PC-3 (cell line): ENCODE data around the gene ALG8. TPM values are rescaled to one million over a fixed set of nuclear protein-coding genes. Genes with fewer than 3 reads are reported as not detected.

Source experiments
- ATAC-seq: fragments of 200-7000 bp; cut with Tn5 transposase; 2 replicates; pipeline ENCODE4 v1.9.1; 2020; ENCODE audit warnings: mild to moderate bottlenecking, moderate library complexity
- BruUV-seq: library from RNA; stranded (reverse); fragments of 400-500 nt; replicated peaks from 2 replicates; lab custom pipeline; 2021; lab: Mats Ljungman, UMichigan
- CTCF ChIA-PET: fragments of 300-600 bp; sonication (Branson Sonifier 250); formaldehyde crosslinking; loops from one replicate; lab custom pipeline; 2022; ENCODE audit warnings: antibody characterized with exemption; lab: Charles Lee
- POLR2A ChIA-PET: fragments of 300-600 bp; sonication (Branson Sonifier 250); formaldehyde crosslinking; loops from one replicate; lab custom pipeline; 2022; ENCODE audit warnings: antibody characterized with exemption; ENCODE audit not compliant: unreplicated experiment; lab: Charles Lee
- DNase-seq: peaks from one replicate; pipeline ENCODE4 v3.0.0-alpha.2; 2015
- H2AFZ ChIP-seq: fragments of 300-600 bp; sonication (generic); 2 replicates; pipeline ENCODE4 v1.6.0; 2016; ENCODE audit warnings: antibody characterized with exemption, low read length
- H3F3A ChIP-seq: fragments of 300-600 bp; sonication (generic); one replicate; pipeline ENCODE4 v1.6.0; 2017; ENCODE audit warnings: antibody characterized with exemption, low read length, control low read depth, mild to moderate bottlenecking; ENCODE audit not compliant: unreplicated experiment
- H3K27ac ChIP-seq: fragments of 300-600 bp; sonication (generic); 2 replicates; pipeline ENCODE4 v1.5.1; 2016; ENCODE audit warnings: mild to moderate bottlenecking, low read length
- H3K27me3 ChIP-seq: fragments of 300-600 bp; sonication (generic); 2 replicates; pipeline ENCODE4 v1.6.1; 2016; ENCODE audit warnings: low read length, mixed read lengths
- H3K36me3 ChIP-seq: fragments of 300-600 bp; sonication (generic); 2 replicates; pipeline ENCODE4 v1.6.1; 2016; ENCODE audit warnings: low read depth, mixed run types, low read length, mixed read lengths
- H3K4me1 ChIP-seq: fragments of 300-600 bp; sonication (generic); 2 replicates; pipeline ENCODE4 v1.5.1; 2016; ENCODE audit warnings: low read length; ENCODE audit not compliant: insufficient read depth
- H3K4me2 ChIP-seq: fragments of 300-600 bp; sonication (generic); 2 replicates; pipeline ENCODE4 v1.6.0; 2016; ENCODE audit warnings: low read length
- H3K4me3 ChIP-seq: fragments of 300-600 bp; sonication (generic); 2 replicates; pipeline ENCODE4 v1.5.1; 2016; ENCODE audit warnings: mild to moderate bottlenecking, low read length, mixed read lengths
- H3K79me2 ChIP-seq: fragments of 300-600 bp; sonication (generic); 2 replicates; pipeline ENCODE4 v1.6.1; 2017; ENCODE audit warnings: low read length, mixed read lengths
- H3K9ac ChIP-seq: fragments of 300-600 bp; sonication (generic); 2 replicates; pipeline ENCODE4 v1.6.0; 2016; ENCODE audit warnings: mild to moderate bottlenecking, low read length
- H3K9me2 ChIP-seq: fragments of 300-600 bp; sonication (generic); replicated peaks from 2 replicates; pipeline ENCODE4 v1.6.1; 2016; ENCODE audit warnings: mixed run types, low read length, mixed read lengths
- H3K9me3 ChIP-seq: fragments of 300-600 bp; sonication (generic); 2 replicates; pipeline ENCODE4 v1.6.1; 2016; ENCODE audit warnings: low read length, mixed read lengths
- H4K20me1 ChIP-seq: fragments of 300-600 bp; sonication (generic); 2 replicates; pipeline ENCODE4 v1.6.1; 2016; ENCODE audit warnings: low read length, mixed read lengths
- CTCF ChIP-seq: fragments of 300-600 bp; sonication (generic); conservative IDR thresholded peaks from 2 replicates; pipeline ENCODE4 v1.5.1; 2017; ENCODE audit warnings: antibody characterized with exemption, low read depth, mild to moderate bottlenecking, low read length
- EZH2 ChIP-seq: fragments of 300-600 bp; sonication (generic); IDR thresholded peaks from one replicate; pipeline ENCODE4 v1.6.1; 2017; ENCODE audit warnings: antibody characterized with exemption, mild to moderate bottlenecking, low read length; ENCODE audit not compliant: unreplicated experiment
- EZH2phosphoT487 ChIP-seq: fragments of 300-600 bp; sonication (generic); IDR thresholded peaks from 2 replicates; pipeline ENCODE4 v1.6.1; 2018; ENCODE audit warnings: mild to moderate bottlenecking, antibody characterized with exemption, low read length, borderline replicate concordance
- intact Hi-C: fragments of 100-400 bp; cut with micrococcal nuclease; formaldehyde crosslinking; loops from 2 replicates; pipeline ENCODE4 v1.9.0; 2023
- total RNA-seq: library from RNA; depleted of rRNA; stranded (reverse); fragments of >200 nt; gene quantifications from 2 replicates; pipeline ENCODE4 v1.2.3, GENCODE V29; 2014

Gene ALG8
- total RNA-seq, 1 experiment from 2014 or later = 73.6 TPM

- Histone ChIP-seq H3K27me3 (no peaks in the 10 kb centered on the region), H3F3A (no peaks in the 10 kb centered on the region), H3K4me1 (no peaks in the 10 kb centered on the region), H3K9me2 (no peaks in the 10 kb centered on the region), H3K9me3 (no peaks in the 10 kb centered on the region), H2AFZ (no peak overlapping the region), H4K20me1 (no peaks in the 10 kb centered on the region), H3K4me2 (no peak overlapping the region), H3K36me3 (peaks cover 2% of the 10 kb centered on the region; the same call in 1 of the 2 replicates), H3K79me2 (no peaks in the 10 kb centered on the region), H3K27ac (no peak overlapping the region), H3K9ac (no peak overlapping the region), H3K4me3 (no peak overlapping the region)
- CTCF ChIA-PET = interaction anchor here (0.5 kb wide), 1 partner anchor 17 kb away, joined by 11 read pairs; the partner anchor contains the start of gene KCTD21
- intact Hi-C loops = no loop called here
- TF ChIP-seq CTCF (no peak), EZH2 (no peak), EZH2phosphoT487 (no peak)
- DNase-seq = no peak
- POLR2A ChIA-PET = no interaction called here
- BruUV-seq = no TSS peak
- no peak for ATAC-seq
Measured at GRCh38 chr11:78170874-78171549, 31.6 kb upstream of the ALG8 start.

- Histone ChIP-seq H3K27me3 (no peaks in the 10 kb centered on the region), H3K9me3 (no peaks in the 10 kb centered on the region), H2AFZ (no peak overlapping the region), H3K4me3 (no peak overlapping the region), H3K9ac (no peak overlapping the region), H3K4me1 (no peaks in the 10 kb centered on the region), H3K27ac (no peak overlapping the region), H3K4me2 (no peak overlapping the region), H4K20me1 (no peaks in the 10 kb centered on the region), H3K9me2 (no peaks in the 10 kb centered on the region), H3F3A (no peaks in the 10 kb centered on the region), H3K36me3 (peaks cover 2% of the 10 kb centered on the region; the same call in 1 of the 2 replicates), H3K79me2 (no peaks in the 10 kb centered on the region)
- no peak for TF ChIP-seq CTCF
- no peak for TF ChIP-seq EZH2phosphoT487
- no peak for TF ChIP-seq EZH2
- ATAC-seq = no peak
- CTCF ChIA-PET = no interaction called here
- no peak for DNase-seq
- POLR2A ChIA-PET = no interaction called here
- intact Hi-C loops = no loop called here
- no TSS peak for BruUV-seq
Measured at GRCh38 chr11:78170413-78170812, 31.0 kb upstream of the ALG8 start.
